Endodermal cell (in vitro differentiated cells): Measurements from ENCODE around the gene HEBP2. TPM values are rescaled to one million over a fixed set of nuclear protein-coding genes. Genes with fewer than 3 reads are reported as not detected.

Experiments
- DNase-seq: peaks from one replicate; pipeline ENCODE4 v3.0.0-alpha.2; 2017
- H3K27ac ChIP-seq: 2 replicates; pipeline ENCODE4 v1.5.1; 2013; ENCODE audit warnings: mild to moderate bottlenecking, low read depth, low read length, moderate library complexity
- H3K27me3 ChIP-seq: 2 replicates; pipeline ENCODE4 v1.6.1; 2013; ENCODE audit warnings: mild to moderate bottlenecking, low read length, moderate library complexity; ENCODE audit not compliant: insufficient read depth, control insufficient read depth, poor library complexity, severe bottlenecking
- H3K36me3 ChIP-seq: 2 replicates; pipeline ENCODE4 v1.7.0; 2013; ENCODE audit warnings: mild to moderate bottlenecking, low read length, moderate library complexity; ENCODE audit not compliant: control insufficient read depth, insufficient read depth
- H3K4me1 ChIP-seq: one replicate; pipeline ENCODE4 v1.7.0; 2013; ENCODE audit warnings: low read length; ENCODE audit not compliant: control insufficient read depth, insufficient read depth
- H3K4me3 ChIP-seq: 2 replicates; pipeline ENCODE4 v1.5.1; 2013; ENCODE audit warnings: mild to moderate bottlenecking, low read length, moderate library complexity
- H3K9ac ChIP-seq: 2 replicates; pipeline ENCODE4 v1.6.1; 2013; ENCODE audit warnings: mild to moderate bottlenecking, low read length, moderate library complexity; ENCODE audit not compliant: poor library complexity, severe bottlenecking; ENCODE audit errors: extremely low read depth
- H3K9me3 ChIP-seq: 2 replicates; pipeline ENCODE4 v1.6.1; 2013; ENCODE audit warnings: mild to moderate bottlenecking, low read length, moderate library complexity; ENCODE audit not compliant: control insufficient read depth
- H3K27ac Mint-ChIP-seq: 2 replicates; pipeline ENCODE4 v1.8.0; 2020; ENCODE audit warnings: mixed read lengths
- H3K27me3 Mint-ChIP-seq: 2 replicates; pipeline ENCODE4 v1.8.0; 2021; ENCODE audit warnings: mild to moderate bottlenecking, mixed read lengths; ENCODE audit not compliant: insufficient read depth
- H3K36me3 Mint-ChIP-seq: 2 replicates; pipeline ENCODE4 v1.8.0; 2020; ENCODE audit warnings: low read depth, mixed read lengths
- H3K4me1 Mint-ChIP-seq: 2 replicates; pipeline ENCODE4 v1.8.0; 2020; ENCODE audit warnings: mixed read lengths
- H3K4me3 Mint-ChIP-seq: 2 replicates; pipeline ENCODE4 v1.8.0; 2020; ENCODE audit warnings: mild to moderate bottlenecking, moderate library complexity, mixed read lengths
- H3K9me3 Mint-ChIP-seq: 2 replicates; pipeline ENCODE4 v1.8.0; 2020; ENCODE audit warnings: mild to moderate bottlenecking, mixed read lengths
- WGBS, 2 experiments: methylation state at CpG; one replicate each; pipeline versions ENCODE4 v1.1.5 to v1.1.7; 2013; ENCODE audit warnings: missing lambda C conversion rate in 2 of 2, mixed read lengths in 1 of 2; ENCODE audit not compliant: insufficient coverage in 1 of 2, insufficient read length in 1 of 2; 5-methylcytosine and 5-hydroxymethylcytosine counted together
- total RNA-seq, 2 donors: library from RNA; stranded (reverse); fragmentation: NEBNext Ultra II Directional in 1 of 2; extraction: Animal tissue kit (Norgen Biotek cat#: 25700) in 1 of 2; gene quantifications; 2 replicates in 1 of 2; 3 replicates in 1 of 2; pipeline ENCODE4 v1.2.1, GENCODE V29; 2021
- TF ChIP-seq, protein P1 (sequence below): fragments of 200-600 bp; sonication (generic); conservative IDR thresholded peaks from 2 replicates; pipeline ENCODE4 v1.5.0; 2021; ENCODE audit warnings: antibody characterized with exemption, mild to moderate bottlenecking

The HEBP2 gene
- total RNA-seq, 2 donors from 2014 or later: 53.9 to 95.7 TPM

DNA sequence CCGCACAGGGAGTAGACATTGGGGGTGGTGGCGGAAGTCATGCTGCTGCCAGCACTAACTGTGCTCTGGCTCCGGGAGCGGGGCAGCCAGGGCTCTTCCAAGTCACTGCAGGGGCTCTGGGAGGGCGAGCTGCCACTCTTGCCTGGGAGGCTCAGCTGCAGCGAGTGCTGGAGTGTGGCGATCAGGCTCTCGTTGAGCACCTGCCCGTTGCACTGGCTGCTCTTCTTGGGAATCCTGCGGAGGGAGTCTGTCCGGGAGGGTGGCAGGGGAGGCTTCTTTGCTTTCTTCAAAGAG, 28.0 kb downstream of the HEBP2 start:
- no peaks in the 10 kb centered on the region for H3K36me3 Mint-ChIP-seq
- H3K4me3 Mint-ChIP-seq: no peak overlapping the region
- TF ChIP-seq, protein P1, sequence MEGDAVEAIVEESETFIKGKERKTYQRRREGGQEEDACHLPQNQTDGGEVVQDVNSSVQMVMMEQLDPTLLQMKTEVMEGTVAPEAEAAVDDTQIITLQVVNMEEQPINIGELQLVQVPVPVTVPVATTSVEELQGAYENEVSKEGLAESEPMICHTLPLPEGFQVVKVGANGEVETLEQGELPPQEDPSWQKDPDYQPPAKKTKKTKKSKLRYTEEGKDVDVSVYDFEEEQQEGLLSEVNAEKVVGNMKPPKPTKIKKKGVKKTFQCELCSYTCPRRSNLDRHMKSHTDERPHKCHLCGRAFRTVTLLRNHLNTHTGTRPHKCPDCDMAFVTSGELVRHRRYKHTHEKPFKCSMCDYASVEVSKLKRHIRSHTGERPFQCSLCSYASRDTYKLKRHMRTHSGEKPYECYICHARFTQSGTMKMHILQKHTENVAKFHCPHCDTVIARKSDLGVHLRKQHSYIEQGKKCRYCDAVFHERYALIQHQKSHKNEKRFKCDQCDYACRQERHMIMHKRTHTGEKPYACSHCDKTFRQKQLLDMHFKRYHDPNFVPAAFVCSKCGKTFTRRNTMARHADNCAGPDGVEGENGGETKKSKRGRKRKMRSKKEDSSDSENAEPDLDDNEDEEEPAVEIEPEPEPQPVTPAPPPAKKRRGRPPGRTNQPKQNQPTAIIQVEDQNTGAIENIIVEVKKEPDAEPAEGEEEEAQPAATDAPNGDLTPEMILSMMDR: no peak
- Histone ChIP-seq H3K9me3 (no peaks in the 10 kb centered on the region), H3K4me1 (no peaks in the 10 kb centered on the region), H3K4me3 (no peak overlapping the region), H3K36me3 (peaks cover 19% of the 10 kb centered on the region), H3K27me3 (no peaks in the 10 kb centered on the region), H3K27ac (no peak overlapping the region), H3K9ac (no peak overlapping the region)
- H3K27ac Mint-ChIP-seq: no peak overlapping the region
- DNase-seq: no peak
- H3K27me3 Mint-ChIP-seq: no peaks in the 10 kb centered on the region
- no peaks in the 10 kb centered on the region for H3K9me3 Mint-ChIP-seq
- WGBS, 2 experiments: 93 to 94% methylated on average over 10 to 11 of the region's 11 CpGs
- H3K4me1 Mint-ChIP-seq: no peaks in the 10 kb centered on the region

DNA sequence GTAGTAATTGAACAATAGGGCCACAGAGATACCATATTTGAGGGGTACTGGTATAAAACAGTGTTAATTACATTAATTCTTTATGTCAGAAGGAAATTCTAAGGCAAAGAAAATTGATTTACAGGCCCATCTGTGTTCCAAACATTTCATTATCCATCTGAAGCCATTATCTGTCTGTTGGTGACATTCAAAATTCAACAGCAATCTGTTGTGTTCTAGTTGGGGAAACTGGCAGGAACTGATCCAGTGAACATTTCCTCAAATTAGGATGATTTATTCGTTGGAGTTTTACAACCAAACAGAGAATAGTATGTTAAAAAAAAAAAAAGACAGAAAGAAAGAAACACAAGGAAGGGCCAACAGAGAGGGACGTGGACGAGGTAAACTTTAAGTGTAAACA, 30.1 kb downstream of the HEBP2 start:
- DNase-seq: no peak
- H3K27ac ChIP-seq: no peak overlapping the region
- TF ChIP-seq, protein P1: no peak
- H3K4me1 ChIP-seq: no peaks in the 10 kb centered on the region
- Mint-ChIP-seq H3K4me1 (no peaks in the 10 kb centered on the region), H3K4me3 (no peak overlapping the region), H3K27ac (no peak overlapping the region), H3K36me3 (no peaks in the 10 kb centered on the region), H3K9me3 (no peaks in the 10 kb centered on the region), H3K27me3 (no peaks in the 10 kb centered on the region)
- H3K9me3 ChIP-seq: no peaks in the 10 kb centered on the region
- no peak overlapping the region for H3K9ac ChIP-seq
- peaks cover 10% of the 10 kb centered on the region for H3K36me3 ChIP-seq
- H3K4me3 ChIP-seq: no peak overlapping the region
- 96% methylated on average over 3 of the region's 3 CpGs; no CpG with 5 or more reads in 1 of the 2 experiments for WGBS, 2 experiments
- H3K27me3 ChIP-seq: no peaks in the 10 kb centered on the region

DNA sequence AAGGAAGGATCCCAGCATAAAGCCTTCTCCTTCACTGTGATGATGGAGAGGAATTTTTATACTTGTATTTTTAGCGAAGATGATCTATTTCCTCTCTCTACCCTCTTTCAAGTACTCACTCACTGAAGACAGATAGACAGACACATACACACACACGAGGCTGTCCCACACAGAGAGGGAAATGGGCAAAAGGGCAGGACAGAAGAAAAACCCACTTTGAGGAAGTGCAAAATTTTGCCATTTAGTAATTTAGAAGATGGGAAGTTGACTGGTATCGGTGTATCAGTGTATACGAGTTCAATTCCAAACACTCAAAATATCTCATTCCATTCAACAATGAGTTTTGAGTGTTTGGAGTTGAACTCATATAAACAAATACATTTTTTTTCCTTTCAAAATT, 30.9 kb downstream of the HEBP2 start:
- no peak overlapping the region for H3K27ac Mint-ChIP-seq

More for the DNA sequence above, 30.9 kb downstream of the HEBP2 start:
- Mint-ChIP-seq H3K4me1 (no peaks in the 10 kb centered on the region), H3K27me3 (no peaks in the 10 kb centered on the region), H3K9me3 (no peaks in the 10 kb centered on the region), H3K4me3 (no peak overlapping the region), H3K36me3 (no peaks in the 10 kb centered on the region)
- H3K9ac ChIP-seq: no peak overlapping the region
- no peaks in the 10 kb centered on the region for H3K27me3 ChIP-seq
- TF ChIP-seq, protein P1: no peak
- H3K9me3 ChIP-seq: no peaks in the 10 kb centered on the region
- no peak overlapping the region for H3K4me3 ChIP-seq
- H3K27ac ChIP-seq: no peak overlapping the region
- DNase-seq: no peak
- H3K4me1 ChIP-seq: no peaks in the 10 kb centered on the region
- H3K36me3 ChIP-seq: peaks cover 10% of the 10 kb centered on the region
- 89% methylated on average over 1 of the region's 4 CpGs; no CpG with 5 or more reads in 1 of the 2 experiments for WGBS, 2 experiments
